ENCODE results near the gene FCGR2B. TPM values are rescaled to one million over a fixed set of nuclear protein-coding genes. Genes with fewer than 3 reads are reported as not detected.

FCGR2B gene
- total RNA-seq, 1 donor from 2014 or later, result not detected

DNA sequence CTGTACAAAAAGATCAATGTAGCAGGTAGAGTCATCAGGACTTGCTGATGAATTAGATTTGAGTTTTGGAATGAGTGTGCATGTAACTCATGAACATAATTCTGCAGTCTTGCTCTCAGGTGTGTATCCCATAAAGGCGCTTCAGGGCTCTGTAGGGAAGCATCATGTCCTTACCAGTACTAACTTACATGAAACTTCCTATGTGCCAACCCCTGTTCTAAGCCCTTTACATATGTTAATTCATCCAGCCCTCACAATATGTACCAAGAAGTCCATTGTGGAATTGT is 56.3 kb downstream of the FCGR2B start:
- Mint-ChIP-seq H3K27me3 (ENCODE audit: low read depth, unreplicated experiment) (peaks cover 37% of the 10 kb centered on the region), H3K27ac (ENCODE audit: unreplicated experiment) (no peak overlapping the region), H3K9me3 (ENCODE audit: unreplicated experiment) (peaks cover 5% of the 10 kb centered on the region), H3K36me3 (ENCODE audit: low read depth, unreplicated experiment) (no peaks in the 10 kb centered on the region), H3K4me3 (ENCODE audit: unreplicated experiment) (no peak overlapping the region), H3K4me1 (ENCODE audit: low read depth, unreplicated experiment) (peaks cover 14% of the 10 kb centered on the region)
- H3K27me3 ChIP-seq (ENCODE audit: insufficient read depth, low read length), result no peaks in the 10 kb centered on the region
- no peaks in the 10 kb centered on the region for H4K20me1 ChIP-seq (ENCODE audit: insufficient read depth, low read length)
- H3K4me2 ChIP-seq (ENCODE audit: low read length), result no peak overlapping the region
- H3K27ac ChIP-seq (ENCODE audit: low read depth, low read length), result no peak overlapping the region
- peaks cover 17% of the 10 kb centered on the region for H3K4me1 ChIP-seq (ENCODE audit: insufficient read depth, low read length)
- DNase-seq (ENCODE audit: low read depth) (no peak), FAIRE-seq (no peak)
- H3K36me3 ChIP-seq (ENCODE audit: insufficient read depth, low read length), result no peaks in the 10 kb centered on the region
- H3K4me3 ChIP-seq (ENCODE audit: insufficient read depth, low read depth, low read length), result no peak overlapping the region
- TF ChIP-seq, protein P1, sequence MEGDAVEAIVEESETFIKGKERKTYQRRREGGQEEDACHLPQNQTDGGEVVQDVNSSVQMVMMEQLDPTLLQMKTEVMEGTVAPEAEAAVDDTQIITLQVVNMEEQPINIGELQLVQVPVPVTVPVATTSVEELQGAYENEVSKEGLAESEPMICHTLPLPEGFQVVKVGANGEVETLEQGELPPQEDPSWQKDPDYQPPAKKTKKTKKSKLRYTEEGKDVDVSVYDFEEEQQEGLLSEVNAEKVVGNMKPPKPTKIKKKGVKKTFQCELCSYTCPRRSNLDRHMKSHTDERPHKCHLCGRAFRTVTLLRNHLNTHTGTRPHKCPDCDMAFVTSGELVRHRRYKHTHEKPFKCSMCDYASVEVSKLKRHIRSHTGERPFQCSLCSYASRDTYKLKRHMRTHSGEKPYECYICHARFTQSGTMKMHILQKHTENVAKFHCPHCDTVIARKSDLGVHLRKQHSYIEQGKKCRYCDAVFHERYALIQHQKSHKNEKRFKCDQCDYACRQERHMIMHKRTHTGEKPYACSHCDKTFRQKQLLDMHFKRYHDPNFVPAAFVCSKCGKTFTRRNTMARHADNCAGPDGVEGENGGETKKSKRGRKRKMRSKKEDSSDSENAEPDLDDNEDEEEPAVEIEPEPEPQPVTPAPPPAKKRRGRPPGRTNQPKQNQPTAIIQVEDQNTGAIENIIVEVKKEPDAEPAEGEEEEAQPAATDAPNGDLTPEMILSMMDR (IDR thresholded peaks at IDR 0.05; ENCODE audit: insufficient read depth, low read depth, low read length), result no peak
- TF ChIP-seq EZH2 (IDR thresholded peaks at IDR 0.05; ENCODE audit: insufficient read depth, low read length), result no peak
- no peak overlapping the region for H2AFZ ChIP-seq (ENCODE audit: low read depth, low read length)
- no peaks in the 10 kb centered on the region for H3K9me3 ChIP-seq (ENCODE audit: insufficient read depth, low read depth, low read length)
- no peak overlapping the region for H3K9ac ChIP-seq (ENCODE audit: low read length)
- no peaks in the 10 kb centered on the region for H3K79me2 ChIP-seq (ENCODE audit: insufficient read depth, low read length)

DNA sequence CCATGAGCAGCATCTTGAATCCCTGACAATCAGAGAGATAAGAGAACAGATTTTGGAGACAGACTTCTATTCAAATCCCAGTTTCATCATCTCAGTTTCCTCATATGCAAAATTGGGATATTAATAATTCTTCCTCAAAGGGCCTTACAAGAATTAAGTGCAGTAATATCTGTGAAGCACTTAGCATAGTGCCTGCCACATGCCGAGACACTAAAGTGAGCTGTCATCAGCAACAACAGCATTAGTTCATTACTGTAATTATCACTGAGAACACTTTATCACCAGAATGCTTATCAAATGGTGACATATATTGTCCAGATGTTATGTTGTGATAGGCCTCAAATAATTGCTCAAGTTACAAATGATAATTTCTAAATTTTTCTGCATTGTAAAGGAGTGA is 57.5 kb downstream of the FCGR2B start:
- peaks cover 37% of the 10 kb centered on the region for H3K27me3 Mint-ChIP-seq (ENCODE audit: low read depth, unreplicated experiment)
- peaks cover under 1% of the 10 kb centered on the region for H3K9me3 Mint-ChIP-seq (ENCODE audit: unreplicated experiment)
- no peak overlapping the region for H2AFZ ChIP-seq (ENCODE audit: low read depth, low read length)
- H3K27me3 ChIP-seq (ENCODE audit: insufficient read depth, low read length), result no peaks in the 10 kb centered on the region
- no peak overlapping the region for H3K4me3 ChIP-seq (ENCODE audit: insufficient read depth, low read depth, low read length)
- no peaks in the 10 kb centered on the region for H3K79me2 ChIP-seq (ENCODE audit: insufficient read depth, low read length)
- H3K4me1 ChIP-seq (ENCODE audit: insufficient read depth, low read length), result peaks cover 17% of the 10 kb centered on the region
- H3K36me3 Mint-ChIP-seq (ENCODE audit: low read depth, unreplicated experiment), result no peaks in the 10 kb centered on the region
- no peak overlapping the region for H3K27ac Mint-ChIP-seq (ENCODE audit: unreplicated experiment)
- H3K4me2 ChIP-seq (ENCODE audit: low read length), result no peak overlapping the region
- no peaks in the 10 kb centered on the region for H4K20me1 ChIP-seq (ENCODE audit: insufficient read depth, low read length)
- FAIRE-seq (no peak), DNase-seq (ENCODE audit: low read depth) (no peak)
- no peak overlapping the region for H3K27ac ChIP-seq (ENCODE audit: low read depth, low read length)
- no peak overlapping the region for H3K9ac ChIP-seq (ENCODE audit: low read length)
- H3K9me3 ChIP-seq (ENCODE audit: insufficient read depth, low read depth, low read length), result no peaks in the 10 kb centered on the region
- H3K4me1 Mint-ChIP-seq (ENCODE audit: low read depth, unreplicated experiment), result peaks cover 14% of the 10 kb centered on the region
- H3K4me3 Mint-ChIP-seq (ENCODE audit: unreplicated experiment), result no peak overlapping the region
- TF ChIP-seq, protein P1 (IDR thresholded peaks at IDR 0.05; ENCODE audit: insufficient read depth, low read depth, low read length), result no peak
- TF ChIP-seq EZH2 (IDR thresholded peaks at IDR 0.05; ENCODE audit: insufficient read depth, low read length), result no peak
- H3K36me3 ChIP-seq (ENCODE audit: insufficient read depth, low read length), result no peaks in the 10 kb centered on the region

DNA sequence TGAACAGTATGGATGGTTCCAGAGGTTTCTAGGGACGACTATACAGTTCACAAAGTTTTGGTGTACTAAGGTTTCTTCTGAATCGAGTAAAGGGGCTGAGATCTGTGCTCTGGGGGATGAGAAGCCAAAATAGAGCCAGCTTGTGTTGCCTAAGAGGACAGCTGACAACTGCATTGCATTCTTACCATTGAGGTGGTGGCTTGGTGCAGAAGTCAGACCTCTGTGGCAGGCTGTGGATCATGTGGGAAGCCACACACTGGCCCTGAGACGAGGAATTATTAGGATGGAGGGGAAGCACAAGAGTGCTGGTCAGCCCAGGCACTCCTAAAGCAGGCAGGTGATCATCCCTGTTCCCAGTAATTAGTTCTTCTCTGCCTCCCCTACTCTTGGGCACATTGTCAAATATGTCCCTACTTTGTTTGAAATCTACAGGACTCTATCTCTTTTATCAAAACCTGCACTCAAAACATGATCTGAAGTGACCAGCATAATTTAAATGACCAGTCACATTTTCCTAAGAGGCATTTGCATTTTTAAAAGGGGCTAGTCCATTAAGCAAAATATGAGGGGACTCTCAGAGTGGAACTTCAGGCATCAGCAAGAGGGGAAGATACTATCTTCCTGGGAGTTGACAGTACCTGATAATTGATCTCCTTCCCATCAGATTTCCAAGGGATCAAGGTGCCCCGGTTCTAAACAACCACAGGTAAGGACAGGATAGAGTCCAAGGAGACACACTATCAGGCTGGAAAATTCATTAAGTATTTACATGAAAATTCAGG is 58.2 kb downstream of the FCGR2B start, which contains the start of gene FCRLB:
TSS of gene FCRLB (plus strand) at position 589 of the 782 bp plus-strand sequence. CDS start 1,129 bp downstream, outside the sequence.
- H3K4me2 ChIP-seq (ENCODE audit: low read length), result peak within 1 kb of the TSS; percentile 65
- Mint-ChIP-seq H3K4me3 (ENCODE audit: unreplicated experiment) (peak within 1 kb of the TSS; percentile 16), H3K4me1 (ENCODE audit: low read depth, unreplicated experiment) (peaks cover 19% of the 10 kb centered on the region)

More for the DNA sequence above, 58.2 kb downstream of the FCGR2B start, which contains the start of gene FCRLB:
- DNase-seq (ENCODE audit: low read depth) (no peak), FAIRE-seq (no peak)
- H3K4me3 ChIP-seq (ENCODE audit: insufficient read depth, low read depth, low read length), result no peak within 1 kb of the TSS
- Mint-ChIP-seq H3K36me3 (ENCODE audit: low read depth, unreplicated experiment) (no peaks in the 10 kb centered on the region), H3K27ac (ENCODE audit: unreplicated experiment) (peak within 1 kb of the TSS; percentile 42), H3K9me3 (ENCODE audit: unreplicated experiment) (no peaks in the 10 kb centered on the region), H3K27me3 (ENCODE audit: low read depth, unreplicated experiment) (peaks cover 30% of the 10 kb centered on the region)
- H3K4me1 ChIP-seq (ENCODE audit: insufficient read depth, low read length), result peaks cover 21% of the 10 kb centered on the region
- no peak within 1 kb of the TSS for H2AFZ ChIP-seq (ENCODE audit: low read depth, low read length)
- no peaks in the 10 kb centered on the region for H3K36me3 ChIP-seq (ENCODE audit: insufficient read depth, low read length)
- no peaks in the 10 kb centered on the region for H3K27me3 ChIP-seq (ENCODE audit: insufficient read depth, low read length)
- peak within 1 kb of the TSS; percentile 39 for H3K9ac ChIP-seq (ENCODE audit: low read length)
- peak within 1 kb of the TSS; percentile 62 for H3K27ac ChIP-seq (ENCODE audit: low read depth, low read length)
- no peaks in the 10 kb centered on the region for H3K9me3 ChIP-seq (ENCODE audit: insufficient read depth, low read depth, low read length)
- TF ChIP-seq, protein P1 (IDR thresholded peaks at IDR 0.05; ENCODE audit: insufficient read depth, low read depth, low read length), result no peak
- TF ChIP-seq EZH2 (IDR thresholded peaks at IDR 0.05; ENCODE audit: insufficient read depth, low read length), result no peak
- H3K79me2 ChIP-seq (ENCODE audit: insufficient read depth, low read length), result no peaks in the 10 kb centered on the region
- H4K20me1 ChIP-seq (ENCODE audit: insufficient read depth, low read length), result no peaks in the 10 kb centered on the region
